ENCODE results near the gene ADAMTS8.
A peak's percentile ranks its signal among the peaks of the same experiment; 100 is the strongest.

The ADAMTS8 gene

DNA sequence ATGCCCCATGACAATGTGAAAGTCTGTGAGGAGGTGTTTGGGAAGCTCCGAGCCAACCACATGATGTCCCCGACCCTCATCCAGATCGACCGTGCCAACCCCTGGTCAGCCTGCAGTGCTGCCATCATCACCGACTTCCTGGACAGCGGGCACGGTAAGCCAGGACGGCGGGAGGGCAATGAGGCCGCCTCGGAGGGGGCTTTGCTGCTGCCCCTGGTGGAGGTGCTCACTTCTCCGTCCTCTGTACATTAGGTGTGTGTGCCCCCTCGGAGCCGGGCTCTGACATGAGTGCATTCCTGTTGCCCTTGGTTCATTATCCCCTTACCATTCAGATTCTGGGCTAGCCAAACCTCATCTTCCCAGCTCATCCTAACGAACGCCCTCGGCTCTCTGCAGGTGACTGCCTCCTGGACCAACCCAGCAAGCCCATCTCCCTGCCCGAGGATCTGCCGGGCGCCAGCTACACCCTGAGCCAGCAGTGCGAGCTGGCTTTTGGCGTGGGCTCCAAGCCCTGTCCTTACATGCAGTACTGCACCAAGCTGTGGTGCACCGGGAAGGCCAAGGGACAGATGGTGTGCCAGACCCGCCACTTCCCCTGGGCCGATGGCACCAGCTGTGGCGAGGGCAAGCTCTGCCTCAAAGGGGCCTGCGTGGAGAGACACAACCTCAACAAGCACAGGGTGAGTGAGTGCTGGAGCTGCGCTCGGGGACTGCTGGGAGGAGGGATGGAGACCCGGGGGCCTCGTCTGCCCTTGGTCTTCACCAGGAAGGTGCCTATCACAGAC, 33.9 kb upstream of the ADAMTS8 start:
- no peak for DNase-seq (ENCODE audit: low read depth)

- DNase-seq (ENCODE audit: low read depth): no peak
Measured at GRCh38 chr11:130459521-130459920, 31.1 kb upstream of the ADAMTS8 start.

- no peak for DNase-seq (ENCODE audit: low read depth)
Measured at GRCh38 chr11:130458410-130458729, 30.0 kb upstream of the ADAMTS8 start.

DNA sequence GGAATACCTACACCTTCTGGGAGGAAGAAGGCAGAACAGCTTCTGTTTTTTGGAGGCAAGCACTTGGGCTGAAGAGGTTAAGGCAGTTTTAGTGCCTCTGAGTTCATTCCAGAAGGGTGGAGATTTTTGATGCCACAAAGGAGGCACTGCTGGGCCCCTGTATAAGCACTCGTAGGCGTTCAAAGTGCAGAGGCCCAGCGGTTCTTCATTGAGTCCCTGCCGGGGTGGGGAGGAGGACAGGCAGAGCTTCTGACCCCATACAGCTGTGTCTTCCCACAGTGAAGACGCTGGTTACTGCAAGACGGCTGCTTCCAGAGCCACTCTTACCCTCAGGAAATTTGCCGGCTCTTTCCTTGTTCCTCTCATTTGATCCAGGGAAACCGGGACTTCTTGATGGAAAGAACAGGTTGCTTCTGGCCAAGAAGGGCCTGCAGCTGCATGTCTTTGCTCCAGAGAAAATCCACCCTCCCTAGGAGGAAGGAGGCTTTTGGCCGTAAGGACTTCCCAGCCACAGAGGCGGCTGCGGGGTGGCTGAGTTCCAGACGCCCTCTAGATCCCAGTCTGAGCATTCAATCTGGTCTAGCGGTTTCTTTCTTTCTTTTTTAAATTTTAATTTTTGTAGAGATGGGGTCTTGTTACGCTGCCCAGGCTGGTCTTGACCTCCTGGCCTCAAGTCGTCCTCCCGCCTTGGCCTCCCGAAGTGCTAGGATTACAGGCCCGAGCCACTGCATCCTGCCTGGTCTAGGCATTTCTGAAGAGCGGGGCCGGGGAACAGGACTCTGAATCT, 29.4 kb upstream of the ADAMTS8 start:
- DNase-seq (ENCODE audit: low read depth): no peak

- DNase-seq (ENCODE audit: low read depth): no peak
Measured at GRCh38 chr11:130456286-130456685, 27.9 kb upstream of the ADAMTS8 start.

DNA sequence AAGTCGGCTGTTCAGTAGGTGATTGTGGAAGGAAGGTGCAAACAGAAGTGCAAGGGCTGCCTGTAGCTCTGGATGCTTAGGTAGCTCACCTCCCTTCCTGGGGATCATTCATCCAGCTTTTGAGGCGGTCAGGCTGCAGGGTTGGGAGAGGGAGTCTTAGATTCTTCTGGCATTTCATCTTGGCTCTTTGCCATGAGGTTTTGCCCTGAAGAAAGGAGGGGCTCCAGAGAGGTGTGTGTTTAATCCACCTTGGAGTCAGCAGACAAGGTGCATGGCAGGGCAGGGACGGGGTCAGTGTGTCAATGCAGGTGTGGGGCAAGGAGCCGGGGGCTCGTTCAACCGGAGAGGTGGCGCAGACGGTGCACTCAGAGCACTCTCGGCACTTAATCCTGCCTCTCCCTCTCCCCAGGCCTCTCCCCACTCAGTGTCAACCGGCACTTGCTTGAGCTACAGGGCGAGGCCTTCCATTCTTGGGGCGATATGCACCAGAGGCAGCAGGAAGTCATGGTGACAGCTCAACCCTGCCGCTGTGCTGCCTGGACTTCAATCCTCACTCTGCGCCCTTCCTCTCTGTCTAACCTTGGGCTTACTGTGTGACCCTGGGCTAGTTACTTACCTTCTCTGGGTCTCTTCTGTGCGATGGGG, 27.2 kb upstream of the ADAMTS8 start:
- DNase-seq (ENCODE audit: low read depth): no peak

GRCh38 chr11:130454491-130455252, 26.3 kb upstream of the ADAMTS8 start:
- no peak for DNase-seq (ENCODE audit: low read depth)

DNA sequence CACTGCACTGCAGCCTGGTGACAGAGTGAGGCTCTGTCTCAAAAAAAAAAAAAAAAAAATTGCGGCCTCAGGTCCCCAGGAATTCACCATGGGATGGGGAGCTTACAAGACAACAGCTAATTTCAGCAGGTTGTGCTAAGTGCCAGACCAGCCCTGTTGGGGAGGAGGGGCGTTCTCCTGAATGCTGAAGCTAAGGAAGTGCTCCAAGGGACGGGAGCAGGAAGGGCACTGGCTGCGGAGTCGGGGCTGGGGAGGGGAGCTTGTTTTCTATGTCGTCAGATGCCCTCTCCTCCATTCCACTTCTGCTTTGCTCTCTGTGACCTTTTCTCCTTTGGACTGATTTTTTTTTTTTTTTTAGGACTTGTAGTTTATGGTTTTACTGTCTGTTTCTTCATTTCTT, 24.5 kb upstream of the ADAMTS8 start:
- no peak for DNase-seq (ENCODE audit: low read depth)

DNA sequence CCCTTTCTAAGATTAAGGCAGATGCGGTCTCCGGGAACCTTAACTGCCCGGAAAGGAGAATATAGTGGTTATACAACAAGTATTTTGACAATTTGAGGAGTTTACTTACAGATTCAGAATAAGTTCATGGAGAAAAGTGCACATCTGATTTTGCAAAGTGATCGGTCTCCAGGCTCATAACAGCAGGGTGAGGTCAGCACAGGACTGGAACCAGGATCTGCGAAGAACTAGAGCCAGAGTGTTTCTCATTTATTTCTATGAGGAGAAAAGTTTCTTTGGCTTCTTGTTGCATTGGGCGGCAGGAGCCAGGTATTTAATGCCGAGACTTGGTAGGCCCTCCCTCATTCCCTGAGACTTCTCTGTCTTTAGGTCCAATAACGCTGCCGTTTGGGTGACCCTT, 23.8 kb upstream of the ADAMTS8 start:
- no peak for DNase-seq (ENCODE audit: low read depth)

DNA sequence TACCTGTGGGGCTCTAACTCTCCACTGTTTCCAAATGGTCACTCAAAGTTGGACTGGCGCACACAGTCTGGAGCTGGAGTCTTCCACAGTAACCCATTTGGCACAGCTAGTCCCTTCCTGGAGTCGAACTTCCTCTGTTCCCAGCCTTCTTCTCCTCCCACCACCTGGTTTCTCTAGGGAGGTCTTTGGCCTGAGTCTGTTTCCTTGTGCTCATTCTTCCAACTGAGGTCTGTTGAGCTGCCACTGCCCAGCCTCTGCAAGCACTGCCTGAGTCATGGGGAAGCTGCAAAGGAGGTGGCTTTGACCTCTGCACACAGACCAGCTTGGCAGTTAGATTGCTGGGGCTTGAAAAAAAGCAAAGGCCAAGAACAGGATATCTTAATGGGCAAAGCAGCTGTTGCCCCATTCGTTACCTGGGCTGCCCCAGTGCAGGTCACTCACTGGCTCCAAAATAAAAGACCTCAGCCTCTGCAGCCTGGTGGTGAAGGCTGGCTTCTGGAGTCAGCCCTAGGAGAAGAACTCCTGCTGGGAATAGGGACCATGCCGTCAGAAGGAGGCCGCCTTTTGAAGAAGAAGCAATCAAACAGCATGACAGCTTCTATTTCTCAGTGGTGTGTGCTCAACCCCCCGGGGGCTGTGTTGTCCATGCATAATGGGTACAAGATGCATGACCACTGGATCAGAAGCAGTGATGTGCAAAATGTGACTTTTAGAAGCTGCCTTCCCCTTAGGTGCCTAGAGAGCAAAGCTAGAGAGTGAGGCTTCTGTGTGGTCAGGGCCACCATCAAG, 23.0 kb upstream of the ADAMTS8 start:
- DNase-seq (ENCODE audit: low read depth): no peak

DNA sequence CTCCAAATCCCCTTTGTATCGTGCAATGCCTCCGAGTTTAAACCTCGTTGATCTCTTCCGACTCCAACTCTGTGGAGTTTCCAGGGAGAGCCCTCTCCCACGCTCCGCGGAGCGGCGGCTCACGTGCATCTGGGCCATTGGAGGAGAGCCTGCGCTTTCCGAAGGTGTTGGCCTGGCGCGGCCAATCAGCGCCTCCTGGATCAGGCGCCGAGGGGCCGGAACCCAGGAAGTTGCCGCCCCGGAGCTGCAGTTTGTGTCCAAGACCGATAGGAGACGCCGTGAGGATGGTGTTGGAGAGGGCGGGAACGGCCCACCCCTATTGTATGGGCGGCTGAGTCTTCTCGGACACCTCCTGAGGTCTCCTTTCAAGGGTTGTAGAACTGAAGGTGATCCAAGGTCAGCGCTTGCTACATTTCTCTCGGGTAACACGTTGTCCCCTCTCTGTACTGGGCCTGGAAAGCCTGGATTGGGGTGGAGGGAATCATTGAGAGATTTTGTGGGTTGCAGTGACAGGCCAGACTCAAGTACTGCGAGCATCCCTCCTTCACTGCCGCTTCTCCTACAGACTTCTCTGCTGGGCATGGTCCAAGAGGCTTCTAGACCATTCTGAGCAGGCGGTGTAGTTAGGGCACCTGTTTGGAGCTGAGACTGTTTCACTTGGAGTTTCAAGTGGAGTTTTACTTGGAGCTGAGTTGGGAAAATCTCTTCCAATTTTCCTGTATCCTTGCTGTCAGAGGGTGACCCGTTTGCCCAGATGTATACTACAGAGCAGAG, 21.8 kb upstream of the ADAMTS8 start:
- DNase-seq (ENCODE audit: low read depth): peak; percentile 48

DNA sequence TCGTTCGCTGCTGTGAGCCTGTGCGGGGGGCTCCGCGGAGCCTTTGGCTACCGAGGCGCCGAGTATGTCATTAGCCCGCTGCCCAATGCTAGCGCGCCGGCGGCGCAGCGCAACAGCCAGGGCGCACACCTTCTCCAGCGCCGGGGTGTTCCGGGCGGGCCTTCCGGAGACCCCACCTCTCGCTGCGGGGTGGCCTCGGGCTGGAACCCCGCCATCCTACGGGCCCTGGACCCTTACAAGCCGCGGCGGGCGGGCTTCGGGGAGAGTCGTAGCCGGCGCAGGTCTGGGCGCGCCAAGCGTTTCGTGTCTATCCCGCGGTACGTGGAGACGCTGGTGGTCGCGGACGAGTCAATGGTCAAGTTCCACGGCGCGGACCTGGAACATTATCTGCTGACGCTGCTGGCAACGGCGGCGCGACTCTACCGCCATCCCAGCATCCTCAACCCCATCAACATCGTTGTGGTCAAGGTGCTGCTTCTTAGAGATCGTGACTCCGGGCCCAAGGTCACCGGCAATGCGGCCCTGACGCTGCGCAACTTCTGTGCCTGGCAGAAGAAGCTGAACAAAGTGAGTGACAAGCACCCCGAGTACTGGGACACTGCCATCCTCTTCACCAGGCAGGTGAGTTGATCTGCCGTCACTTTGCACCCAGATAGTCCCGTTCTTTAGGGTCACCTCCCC, 21.0 kb upstream of the ADAMTS8 start:
- no peak for DNase-seq (ENCODE audit: low read depth)

GRCh38 chr11:130448416-130449309, 20.3 kb upstream of the ADAMTS8 start, which contains the start of gene ADAMTS15:
TSS of gene ADAMTS15 (plus strand) at chr11:130448645. CDS start at chr11:130448974, 329 bp downstream.
- DNase-seq (ENCODE audit: low read depth): peak; percentile 68

DNA sequence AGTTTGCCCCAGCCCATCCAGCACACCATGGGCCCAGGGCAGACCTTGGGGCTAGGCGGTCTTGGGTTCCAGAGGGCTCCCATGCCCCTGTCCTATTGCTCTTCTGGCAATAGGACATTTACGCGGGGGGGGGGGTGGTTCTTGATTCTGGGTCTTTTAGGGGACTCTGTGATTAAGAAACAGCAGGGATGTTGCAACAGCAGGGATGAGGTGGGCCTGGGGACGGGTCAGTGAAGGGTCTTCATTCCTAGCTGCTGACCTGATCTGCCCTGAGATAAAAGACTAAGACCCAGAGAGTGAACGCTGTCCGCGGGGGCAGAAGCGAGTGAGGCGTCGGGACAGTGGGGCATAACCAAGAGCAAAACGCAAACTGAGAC, 19.6 kb upstream of the ADAMTS8 start:
- no peak for DNase-seq (ENCODE audit: low read depth)

DNA sequence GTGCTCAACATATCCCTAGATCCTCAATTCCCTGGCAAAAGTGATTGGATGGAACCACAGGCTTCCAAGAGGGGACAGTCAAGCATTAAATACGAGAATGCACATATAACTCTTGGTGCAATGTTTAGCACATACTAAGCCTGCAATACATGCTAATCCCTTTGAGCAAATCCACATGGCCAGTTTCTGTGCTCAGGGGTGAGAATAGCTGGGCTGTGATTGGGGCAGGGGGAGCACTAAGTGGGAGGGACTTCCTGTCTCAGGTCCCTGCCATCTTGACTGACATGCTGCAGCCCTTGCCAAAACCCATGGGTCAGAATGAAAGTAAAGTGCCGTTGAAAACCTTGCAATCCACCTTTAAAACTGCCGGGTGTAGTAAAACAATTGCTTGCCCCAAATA, 17.4 kb upstream of the ADAMTS8 start:
- DNase-seq (ENCODE audit: low read depth): no peak

DNA sequence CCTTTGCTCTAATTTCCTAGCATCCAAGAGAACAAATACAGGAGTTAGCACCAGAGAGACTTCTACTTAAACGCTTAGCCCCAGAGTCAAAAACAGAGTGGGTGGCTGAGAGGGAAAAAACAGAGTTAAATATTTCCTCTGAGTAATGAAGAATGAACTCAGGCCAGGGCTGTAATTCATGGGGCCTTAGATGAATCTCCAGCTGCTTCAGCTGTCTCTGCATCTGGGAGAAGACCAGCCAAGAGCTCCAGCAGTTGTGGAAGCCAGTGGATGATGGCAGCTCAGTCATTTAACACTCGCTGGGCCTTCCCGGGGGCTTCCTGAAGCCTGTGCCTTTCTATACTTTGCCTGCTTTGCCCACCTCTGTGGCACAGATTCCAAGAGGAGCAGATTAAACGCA, 14.3 kb upstream of the ADAMTS8 start:
- no peak for DNase-seq (ENCODE audit: low read depth)

- DNase-seq (ENCODE audit: low read depth): no peak
Measured at GRCh38 chr11:130441719-130442118, 13.3 kb upstream of the ADAMTS8 start.

DNA sequence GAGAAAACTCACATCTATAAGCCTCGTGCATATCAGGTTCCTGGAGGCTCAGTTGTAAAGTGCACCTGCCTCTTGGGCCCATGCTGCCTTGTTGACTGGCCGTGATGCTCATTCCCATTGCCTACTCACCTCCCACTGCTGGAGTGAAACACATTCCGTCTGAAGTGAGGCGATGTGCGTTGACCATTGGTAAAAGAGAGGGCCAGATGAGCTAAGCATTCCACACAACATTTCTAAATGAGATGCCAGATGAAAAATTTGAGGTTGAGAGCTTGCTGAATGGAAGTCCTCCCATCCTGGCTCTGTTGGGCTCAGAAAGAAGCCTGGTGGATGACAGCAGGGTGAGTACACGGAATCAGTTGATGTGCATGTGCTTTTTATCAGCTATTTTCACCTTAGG, 11.5 kb upstream of the ADAMTS8 start:
- DNase-seq (ENCODE audit: low read depth): no peak

- DNase-seq (ENCODE audit: low read depth): no peak
Measured at GRCh38 chr11:130439160-130439519, 10.7 kb upstream of the ADAMTS8 start.

Data from stromal cell of bone marrow (primary cell).